ENCODE results near the gene YAP1. TPM values are rescaled to one million over a fixed set of nuclear protein-coding genes. Genes with fewer than 3 reads are reported as not detected.
A peak's percentile ranks its signal among the peaks of the same experiment; 100 is the strongest.

Gene YAP1
- total and polyA plus RNA-seq, 2 of the 4 experiments (the other 2 are of a cell fraction) = 121 to 251 TPM

DNA sequence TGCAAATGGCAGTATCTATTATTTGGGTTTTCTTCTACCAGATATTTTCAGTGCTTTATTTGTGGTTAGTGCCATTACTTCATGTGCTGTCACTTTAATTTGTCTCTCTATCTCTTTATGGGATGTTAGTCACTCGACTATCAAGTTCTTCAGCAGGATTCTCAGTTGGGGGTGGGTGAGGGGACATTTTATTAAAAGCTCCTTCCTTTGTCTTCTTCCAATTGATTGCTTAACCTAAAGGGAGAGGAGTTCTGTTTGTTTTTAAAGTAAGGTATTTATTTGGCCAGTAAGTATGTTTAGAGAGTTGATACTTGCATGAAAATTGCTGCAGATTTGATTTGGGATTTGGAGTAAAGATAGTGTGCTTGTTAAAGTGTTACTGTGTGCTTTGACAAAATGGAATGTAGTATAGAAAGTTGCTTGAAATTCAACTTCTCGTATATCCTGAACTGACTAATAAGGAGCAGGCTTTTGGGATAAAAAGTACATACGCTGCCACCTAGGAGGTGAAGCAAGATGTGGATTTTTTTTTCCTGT, 10.3 kb downstream of the YAP1 start:
- no peak overlapping the region for H2AK5ac ChIP-seq (ENCODE audit: low read depth, low read length)
- BruUV-seq (replicated peaks) = no TSS peak
- dilution Hi-C loops (cut with HindIII; ENCODE audit: low sequenced_read_pairs, unreplicated experiment) = no loop called here
- H3K14ac ChIP-seq (replicated peaks; ENCODE audit: low read depth, low read length) = no peak overlapping the region
- H3K4me2 ChIP-seq (ENCODE audit: low read depth, low read length) = peak overlapping the region; percentile 49
- peaks cover 0 to 37% of the 10 kb centered on the region in 2 experiments; a peak in 2 of 4 replicates for H3K79me1 ChIP-seq (ENCODE audit: low read depth in 1 of 2, low read length in 2 of 2)
- peak overlapping the region; percentile 59 for H2BK5ac ChIP-seq (ENCODE audit: low read depth, low read length, poor library complexity, severe bottlenecking)
- CTCF ChIA-PET = interaction anchor here (0.6 kb wide), 1 partner anchor 1510 kb away, joined by 4 read pairs; no protein-coding TSS in a partner anchor
- H2BK15ac ChIP-seq (ENCODE audit: low read depth, low read length) = no peak overlapping the region
- H2AK9ac ChIP-seq (replicated peaks; ENCODE audit: low read depth, low read length, poor library complexity) = no peak overlapping the region
- no peak overlapping the region; the same call in 1 of the 2 replicates for H3K18ac ChIP-seq (ENCODE audit: low read depth, low read length)
- WGBS, 2 experiments (ENCODE audit: extremely low coverage in 2 of 2, insufficient read length in 1 of 2) = no CpG with 5 or more reads among the region's 3 CpGs
- intact Hi-C loops (cut with micrococcal nuclease) = no loop called here
- no peak overlapping the region for H3K4ac ChIP-seq (ENCODE audit: low read depth, low read length)
- no peak overlapping the region for H4K91ac ChIP-seq (ENCODE audit: insufficient read depth, low read depth, low read length)
- H3K9me1 ChIP-seq (ENCODE audit: insufficient read depth, low read length) = peaks cover 15% of the 10 kb centered on the region
- H3K9me3 ChIP-seq (ENCODE audit: control insufficient read depth, insufficient read depth, low read length) = no peaks in the 10 kb centered on the region
- peaks cover 59% of the 10 kb centered on the region for H4K20me1 ChIP-seq (ENCODE audit: insufficient read depth, low read length)
- POLR2A ChIA-PET (ENCODE audit: unreplicated experiment) = no interaction called here
- H4K8ac ChIP-seq (ENCODE audit: low read depth in 2 of 2, low read length in 2 of 2) = no peak overlapping the region; a peak in 1 of 4 replicates
- no peak overlapping the region for H3K9ac ChIP-seq (ENCODE audit: low read depth, low read length)
- no peak overlapping the region for H2AFZ ChIP-seq (replicated peaks; ENCODE audit: low read length, poor library complexity)
- H4K5ac ChIP-seq (ENCODE audit: low read depth, low read length) = no peak overlapping the region
- peaks cover 6% of the 10 kb centered on the region for H3K36me3 ChIP-seq (ENCODE audit: control insufficient read depth, insufficient read depth, low read length)
- no peak overlapping the region for H3K56ac ChIP-seq (ENCODE audit: extremely low read depth, insufficient read depth, low read length)
- TF ChIP-seq CEBPB (IDR thresholded peaks at IDR 0.05; ENCODE audit: low read depth, low read length) = peak; percentile 46; the same call in 1 of the 2 replicates
- TF ChIP-seq MAFK (IDR thresholded peaks at IDR 0.05; ENCODE audit: low read depth, low read length) = no peak
- peak; percentile 39 for DNase-seq
- ATAC-seq (ENCODE audit: low read depth) = peak; percentile 48
- H3K4me1 ChIP-seq (ENCODE audit: control insufficient read depth, insufficient read depth, low read length) = peaks cover 24% of the 10 kb centered on the region
- no peak overlapping the region for H3K4me3 ChIP-seq (ENCODE audit: insufficient read depth, low read depth, low read length)
- H3K27me3 ChIP-seq (ENCODE audit: control insufficient read depth, insufficient read depth, low read length) = no peaks in the 10 kb centered on the region
- no peak overlapping the region; the same call in 1 of the 2 replicates for H3K27ac ChIP-seq (ENCODE audit: insufficient read depth, low read length)
- H2BK120ac ChIP-seq (ENCODE audit: low read depth, low read length) = no peak overlapping the region
- in situ Hi-C loops (cut with MboI; ENCODE audit: low sequenced_read_pairs) = no loop called here
- H3K23ac ChIP-seq (ENCODE audit: low read depth, low read length) = no peak overlapping the region
- no peak overlapping the region for H2BK20ac ChIP-seq (ENCODE audit: low read depth, low read length)
